Measurements from ENCODE around the gene CYTH4. TPM values are rescaled to one million over a fixed set of nuclear protein-coding genes. Genes with fewer than 3 reads are reported as not detected.

The CYTH4 gene
- total and polyA plus RNA-seq, 2 experiments from 2014 or later: not detected

DNA sequence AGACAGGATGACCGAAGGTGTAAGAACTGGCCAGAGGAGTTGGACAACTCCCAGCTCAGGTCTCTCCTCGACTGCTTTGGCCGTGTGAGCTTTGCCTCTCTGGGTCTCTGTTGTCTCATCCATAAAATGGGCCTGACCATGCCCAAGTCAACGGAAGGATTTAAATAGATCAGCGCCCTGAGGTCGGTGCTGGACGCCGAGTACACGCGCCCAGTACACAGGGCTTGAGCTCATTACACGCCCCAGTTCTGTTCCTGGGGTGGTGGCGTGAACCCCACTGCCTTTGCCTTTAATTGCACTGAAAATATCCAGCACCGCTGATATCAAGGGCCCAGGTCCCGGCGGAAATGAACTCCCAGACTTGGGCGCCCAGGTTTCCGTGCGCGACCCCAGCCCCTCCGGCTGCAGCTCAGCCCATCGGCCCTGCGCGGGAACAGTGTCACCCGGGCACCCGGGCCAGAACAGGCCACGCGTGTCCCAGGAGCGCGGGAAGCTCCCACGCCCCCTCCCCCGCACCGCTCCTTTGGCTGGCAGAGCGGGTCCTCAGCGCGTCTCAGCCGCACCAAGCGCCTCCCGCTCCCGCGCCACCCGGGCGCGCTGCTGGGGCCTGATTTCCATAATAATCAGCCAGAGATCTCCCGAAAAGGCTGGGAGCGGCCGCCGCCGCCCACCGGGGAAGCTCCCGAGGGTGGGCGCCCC, 42.2 kb downstream of the CYTH4 start:
- H2AFZ ChIP-seq: peak overlapping the region; percentile 72; the same call in 1 of the 2 replicates
- Mint-ChIP-seq H3K4me1 (peaks cover 27% of the 10 kb centered on the region), H3K27me3 (ENCODE audit: insufficient read depth, low read depth, poor library complexity) (peaks cover 46% of the 10 kb centered on the region), H3K36me3 (ENCODE audit: low read depth) (no peaks in the 10 kb centered on the region), H3K27ac (no peak overlapping the region), H3K9me3 (no peaks in the 10 kb centered on the region), H3K4me3 (peak overlapping the region; percentile 56)
- peaks cover 5% of the 10 kb centered on the region; the same call in 1 of the 2 replicates for H3F3A ChIP-seq (replicated peaks; ENCODE audit: low read depth)
- TF ChIP-seq NANOG (IDR thresholded peaks at IDR 0.05; ENCODE audit: borderline replicate concordance): no peak
- TF ChIP-seq, protein P1, sequence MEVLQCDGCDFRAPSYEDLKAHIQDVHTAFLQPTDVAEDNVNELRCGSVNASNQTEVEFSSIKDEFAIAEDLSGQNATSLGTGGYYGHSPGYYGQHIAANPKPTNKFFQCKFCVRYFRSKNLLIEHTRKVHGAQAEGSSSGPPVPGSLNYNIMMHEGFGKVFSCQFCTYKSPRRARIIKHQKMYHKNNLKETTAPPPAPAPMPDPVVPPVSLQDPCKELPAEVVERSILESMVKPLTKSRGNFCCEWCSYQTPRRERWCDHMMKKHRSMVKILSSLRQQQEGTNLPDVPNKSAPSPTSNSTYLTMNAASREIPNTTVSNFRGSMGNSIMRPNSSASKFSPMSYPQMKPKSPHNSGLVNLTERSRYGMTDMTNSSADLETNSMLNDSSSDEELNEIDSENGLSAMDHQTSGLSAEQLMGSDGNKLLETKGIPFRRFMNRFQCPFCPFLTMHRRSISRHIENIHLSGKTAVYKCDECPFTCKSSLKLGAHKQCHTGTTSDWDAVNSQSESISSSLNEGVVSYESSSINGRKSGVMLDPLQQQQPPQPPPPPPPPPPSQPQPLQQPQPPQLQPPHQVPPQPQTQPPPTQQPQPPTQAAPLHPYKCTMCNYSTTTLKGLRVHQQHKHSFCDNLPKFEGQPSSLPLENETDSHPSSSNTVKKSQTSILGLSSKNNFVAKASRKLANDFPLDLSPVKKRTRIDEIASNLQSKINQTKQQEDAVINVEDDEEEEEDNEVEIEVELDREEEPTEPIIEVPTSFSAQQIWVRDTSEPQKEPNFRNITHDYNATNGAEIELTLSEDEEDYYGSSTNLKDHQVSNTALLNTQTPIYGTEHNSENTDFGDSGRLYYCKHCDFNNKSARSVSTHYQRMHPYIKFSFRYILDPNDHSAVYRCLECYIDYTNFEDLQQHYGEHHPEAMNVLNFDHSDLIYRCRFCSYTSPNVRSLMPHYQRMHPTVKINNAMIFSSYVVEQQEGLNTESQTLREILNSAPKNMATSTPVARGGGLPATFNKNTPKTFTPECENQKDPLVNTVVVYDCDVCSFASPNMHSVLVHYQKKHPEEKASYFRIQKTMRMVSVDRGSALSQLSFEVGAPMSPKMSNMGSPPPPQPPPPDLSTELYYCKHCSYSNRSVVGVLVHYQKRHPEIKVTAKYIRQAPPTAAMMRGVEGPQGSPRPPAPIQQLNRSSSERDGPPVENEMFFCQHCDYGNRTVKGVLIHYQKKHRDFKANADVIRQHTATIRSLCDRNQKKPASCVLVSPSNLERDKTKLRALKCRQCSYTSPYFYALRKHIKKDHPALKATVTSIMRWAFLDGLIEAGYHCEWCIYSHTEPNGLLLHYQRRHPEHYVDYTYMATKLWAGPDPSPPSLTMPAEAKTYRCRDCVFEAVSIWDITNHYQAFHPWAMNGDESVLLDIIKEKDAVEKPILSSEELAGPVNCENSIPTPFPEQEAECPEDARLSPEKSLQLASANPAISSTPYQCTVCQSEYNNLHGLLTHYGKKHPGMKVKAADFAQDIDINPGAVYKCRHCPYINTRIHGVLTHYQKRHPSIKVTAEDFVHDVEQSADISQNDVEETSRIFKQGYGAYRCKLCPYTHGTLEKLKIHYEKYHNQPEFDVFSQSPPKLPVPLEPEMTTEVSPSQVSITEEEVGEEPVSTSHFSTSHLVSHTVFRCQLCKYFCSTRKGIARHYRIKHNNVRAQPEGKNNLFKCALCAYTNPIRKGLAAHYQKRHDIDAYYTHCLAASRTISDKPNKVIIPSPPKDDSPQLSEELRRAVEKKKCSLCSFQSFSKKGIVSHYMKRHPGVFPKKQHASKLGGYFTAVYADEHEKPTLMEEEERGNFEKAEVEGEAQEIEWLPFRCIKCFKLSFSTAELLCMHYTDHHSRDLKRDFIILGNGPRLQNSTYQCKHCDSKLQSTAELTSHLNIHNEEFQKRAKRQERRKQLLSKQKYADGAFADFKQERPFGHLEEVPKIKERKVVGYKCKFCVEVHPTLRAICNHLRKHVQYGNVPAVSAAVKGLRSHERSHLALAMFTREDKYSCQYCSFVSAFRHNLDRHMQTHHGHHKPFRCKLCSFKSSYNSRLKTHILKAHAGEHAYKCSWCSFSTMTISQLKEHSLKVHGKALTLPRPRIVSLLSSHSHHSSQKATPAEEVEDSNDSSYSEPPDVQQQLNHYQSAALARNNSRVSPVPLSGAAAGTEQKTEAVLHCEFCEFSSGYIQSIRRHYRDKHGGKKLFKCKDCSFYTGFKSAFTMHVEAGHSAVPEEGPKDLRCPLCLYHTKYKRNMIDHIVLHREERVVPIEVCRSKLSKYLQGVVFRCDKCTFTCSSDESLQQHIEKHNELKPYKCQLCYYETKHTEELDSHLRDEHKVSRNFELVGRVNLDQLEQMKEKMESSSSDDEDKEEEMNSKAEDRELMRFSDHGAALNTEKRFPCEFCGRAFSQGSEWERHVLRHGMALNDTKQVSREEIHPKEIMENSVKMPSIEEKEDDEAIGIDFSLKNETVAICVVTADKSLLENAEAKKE (CRISPR knock-in tag; IDR thresholded peaks at IDR 0.05): no peak
- no peak for TF ChIP-seq EZH2 (IDR thresholded peaks at IDR 0.05; ENCODE audit: low read depth, unreplicated experiment)
- TF ChIP-seq, protein P2, sequence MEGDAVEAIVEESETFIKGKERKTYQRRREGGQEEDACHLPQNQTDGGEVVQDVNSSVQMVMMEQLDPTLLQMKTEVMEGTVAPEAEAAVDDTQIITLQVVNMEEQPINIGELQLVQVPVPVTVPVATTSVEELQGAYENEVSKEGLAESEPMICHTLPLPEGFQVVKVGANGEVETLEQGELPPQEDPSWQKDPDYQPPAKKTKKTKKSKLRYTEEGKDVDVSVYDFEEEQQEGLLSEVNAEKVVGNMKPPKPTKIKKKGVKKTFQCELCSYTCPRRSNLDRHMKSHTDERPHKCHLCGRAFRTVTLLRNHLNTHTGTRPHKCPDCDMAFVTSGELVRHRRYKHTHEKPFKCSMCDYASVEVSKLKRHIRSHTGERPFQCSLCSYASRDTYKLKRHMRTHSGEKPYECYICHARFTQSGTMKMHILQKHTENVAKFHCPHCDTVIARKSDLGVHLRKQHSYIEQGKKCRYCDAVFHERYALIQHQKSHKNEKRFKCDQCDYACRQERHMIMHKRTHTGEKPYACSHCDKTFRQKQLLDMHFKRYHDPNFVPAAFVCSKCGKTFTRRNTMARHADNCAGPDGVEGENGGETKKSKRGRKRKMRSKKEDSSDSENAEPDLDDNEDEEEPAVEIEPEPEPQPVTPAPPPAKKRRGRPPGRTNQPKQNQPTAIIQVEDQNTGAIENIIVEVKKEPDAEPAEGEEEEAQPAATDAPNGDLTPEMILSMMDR (conservative IDR thresholded peaks at IDR 0.05; ENCODE audit: low read depth in 2 of 2): no peak
- no peak for TF ChIP-seq POLR2AphosphoS5 (IDR thresholded peaks at IDR 0.05; ENCODE audit: low read depth)
- TF ChIP-seq STAT1 (IDR thresholded peaks at IDR 0.05; ENCODE audit: unreplicated experiment): no peak
- TF ChIP-seq JUNB (IDR thresholded peaks at IDR 0.05; ENCODE audit: unreplicated experiment): no peak
- TF ChIP-seq, protein P3, sequence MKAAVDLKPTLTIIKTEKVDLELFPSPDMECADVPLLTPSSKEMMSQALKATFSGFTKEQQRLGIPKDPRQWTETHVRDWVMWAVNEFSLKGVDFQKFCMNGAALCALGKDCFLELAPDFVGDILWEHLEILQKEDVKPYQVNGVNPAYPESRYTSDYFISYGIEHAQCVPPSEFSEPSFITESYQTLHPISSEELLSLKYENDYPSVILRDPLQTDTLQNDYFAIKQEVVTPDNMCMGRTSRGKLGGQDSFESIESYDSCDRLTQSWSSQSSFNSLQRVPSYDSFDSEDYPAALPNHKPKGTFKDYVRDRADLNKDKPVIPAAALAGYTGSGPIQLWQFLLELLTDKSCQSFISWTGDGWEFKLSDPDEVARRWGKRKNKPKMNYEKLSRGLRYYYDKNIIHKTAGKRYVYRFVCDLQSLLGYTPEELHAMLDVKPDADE (IDR thresholded peaks at IDR 0.05): no peak
- TF ChIP-seq EZH2phosphoT487 (IDR thresholded peaks at IDR 0.05; ENCODE audit: unreplicated experiment): no peak
- TF ChIP-seq, protein P4, sequence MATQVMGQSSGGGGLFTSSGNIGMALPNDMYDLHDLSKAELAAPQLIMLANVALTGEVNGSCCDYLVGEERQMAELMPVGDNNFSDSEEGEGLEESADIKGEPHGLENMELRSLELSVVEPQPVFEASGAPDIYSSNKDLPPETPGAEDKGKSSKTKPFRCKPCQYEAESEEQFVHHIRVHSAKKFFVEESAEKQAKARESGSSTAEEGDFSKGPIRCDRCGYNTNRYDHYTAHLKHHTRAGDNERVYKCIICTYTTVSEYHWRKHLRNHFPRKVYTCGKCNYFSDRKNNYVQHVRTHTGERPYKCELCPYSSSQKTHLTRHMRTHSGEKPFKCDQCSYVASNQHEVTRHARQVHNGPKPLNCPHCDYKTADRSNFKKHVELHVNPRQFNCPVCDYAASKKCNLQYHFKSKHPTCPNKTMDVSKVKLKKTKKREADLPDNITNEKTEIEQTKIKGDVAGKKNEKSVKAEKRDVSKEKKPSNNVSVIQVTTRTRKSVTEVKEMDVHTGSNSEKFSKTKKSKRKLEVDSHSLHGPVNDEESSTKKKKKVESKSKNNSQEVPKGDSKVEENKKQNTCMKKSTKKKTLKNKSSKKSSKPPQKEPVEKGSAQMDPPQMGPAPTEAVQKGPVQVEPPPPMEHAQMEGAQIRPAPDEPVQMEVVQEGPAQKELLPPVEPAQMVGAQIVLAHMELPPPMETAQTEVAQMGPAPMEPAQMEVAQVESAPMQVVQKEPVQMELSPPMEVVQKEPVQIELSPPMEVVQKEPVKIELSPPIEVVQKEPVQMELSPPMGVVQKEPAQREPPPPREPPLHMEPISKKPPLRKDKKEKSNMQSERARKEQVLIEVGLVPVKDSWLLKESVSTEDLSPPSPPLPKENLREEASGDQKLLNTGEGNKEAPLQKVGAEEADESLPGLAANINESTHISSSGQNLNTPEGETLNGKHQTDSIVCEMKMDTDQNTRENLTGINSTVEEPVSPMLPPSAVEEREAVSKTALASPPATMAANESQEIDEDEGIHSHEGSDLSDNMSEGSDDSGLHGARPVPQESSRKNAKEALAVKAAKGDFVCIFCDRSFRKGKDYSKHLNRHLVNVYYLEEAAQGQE (IDR thresholded peaks at IDR 0.05; ENCODE audit: unreplicated experiment): no peak
- TF ChIP-seq ZNF114 (CRISPR knock-in tag; IDR thresholded peaks at IDR 0.05): no peak
- no peak for TF ChIP-seq ZNF331 (CRISPR knock-in tag; IDR thresholded peaks at IDR 0.05; ENCODE audit: low read depth)
- TF ChIP-seq CREB1 (CRISPR knock-in tag; IDR thresholded peaks at IDR 0.05; ENCODE audit: low read depth): no peak
- no peaks in the 10 kb centered on the region for H3K9me2 ChIP-seq (ENCODE audit: insufficient read depth)
- no peak overlapping the region for H3K27ac ChIP-seq (ENCODE audit: low read depth)
- ATAC-seq: peak; percentile 75
- H3K4me3 ChIP-seq: peak overlapping the region; percentile 63
- H3K4me2 ChIP-seq: peak overlapping the region; percentile 85
- no peaks in the 10 kb centered on the region for H3K36me3 ChIP-seq (ENCODE audit: insufficient read depth)
- no peaks in the 10 kb centered on the region for H4K20me1 ChIP-seq (replicated peaks; ENCODE audit: insufficient read depth)
- peaks cover 34% of the 10 kb centered on the region for H3K27me3 ChIP-seq (ENCODE audit: insufficient read depth)
- no peaks in the 10 kb centered on the region for H3K79me2 ChIP-seq (replicated peaks; ENCODE audit: insufficient read depth)
- DNase-seq (ENCODE audit: low spot score): peak; percentile 50
- H3K4me1 ChIP-seq (ENCODE audit: insufficient read depth): peaks cover 26% of the 10 kb centered on the region

Data from GM23338 (cell line).